GM12892 (cell line): ENCODE results near the gene SYNDIG1.

ENCODE experiments used
- POLR2A ChIP-seq: IDR thresholded peaks from 2 replicates; pipeline ENCODE4 v1.6.1; 2011; ENCODE audit warnings: low read depth, low read length, control low read depth
- POLR2AphosphoS5 ChIP-seq: IDR thresholded peaks from 2 replicates; pipeline ENCODE4 v1.6.1; 2011; ENCODE audit warnings: low read depth, low read length, control low read depth
- TAF1 ChIP-seq: IDR thresholded peaks from 2 replicates; pipeline ENCODE4 v1.6.1; 2011; ENCODE audit warnings: low read depth, mild to moderate bottlenecking, control low read depth, low read length, borderline replicate concordance

- TF ChIP-seq POLR2AphosphoS5 (no peak), TAF1 (no peak), POLR2A (no peak)
These were observed 134.0 kb downstream of the SYNDIG1 start for GRCh38 chr20:24603454-24603853.
